Activated CD4-positive, alpha-beta T cell treated with anti-CD3 and anti-CD28 coated beads for 1 hour (primary cell): Measurements from ENCODE around the gene CEP192.
"Not testable (repeated sequence)": the region's sequence is repeated elsewhere in the genome, so short reads cannot be mapped to it uniquely, and the experiment has no call there.

Experiments
- DNase-seq: peaks from one replicate; pipeline ENCODE4 v3.0.0-alpha.2; 2020

Gene CEP192

GRCh38 chr18:12990967-12991820 lies at the start of gene CEP192:
TSS of gene CEP192 (plus strand) at chr18:12991362. CDS start at chr18:12999425, 8,063 bp downstream.
- peak; percentile 96 for DNase-seq

GRCh38 chr18:12943215-12943614 lies 47.9 kb upstream of the CEP192 start:
- DNase-seq: no peak

- no peak for DNase-seq
Observed at GRCh38 chr18:12944709-12945108, 46.5 kb upstream of the CEP192 start.

- no peak for DNase-seq
Observed at GRCh38 chr18:12946549-12947284, 44.4 kb upstream of the CEP192 start.

GRCh38 chr18:12947285-12948049 lies 43.7 kb upstream of the CEP192 start, which contains the start of gene SEH1L:
TSS of gene SEH1L (plus strand) at chr18:12948011. CDS start at chr18:12948122, 111 bp downstream.
- peak; percentile 98 for DNase-seq

- peak; percentile 98 for DNase-seq
Observed at GRCh38 chr18:12948050-12948804, 42.9 kb upstream of the CEP192 start.

GRCh38 chr18:12958478-12958877 lies 32.7 kb upstream of the CEP192 start:
- DNase-seq: no peak

GRCh38 chr18:12960395-12960794 lies 30.8 kb upstream of the CEP192 start:
- DNase-seq: no peak

- DNase-seq: no peak
Observed at GRCh38 chr18:12960853-12961397, 30.2 kb upstream of the CEP192 start.

GRCh38 chr18:12963069-12963468 lies 28.1 kb upstream of the CEP192 start:
- DNase-seq: no peak

- no peak for DNase-seq
Observed at GRCh38 chr18:12968115-12968514, 23.0 kb upstream of the CEP192 start.

GRCh38 chr18:12968619-12969018 lies 22.5 kb upstream of the CEP192 start:
- no peak for DNase-seq

GRCh38 chr18:12973562-12974213 lies 17.5 kb upstream of the CEP192 start:
- DNase-seq: no peak

- no peak for DNase-seq
Observed at GRCh38 chr18:12975488-12975887, 15.7 kb upstream of the CEP192 start.

- DNase-seq: no peak
Observed at GRCh38 chr18:12976305-12976704, 14.9 kb upstream of the CEP192 start.

- DNase-seq: not testable (repeated sequence)
Observed at GRCh38 chr18:12980065-12980464, 11.1 kb upstream of the CEP192 start.

GRCh38 chr18:12989397-12990122 lies 1.6 kb upstream of the CEP192 start:
- DNase-seq: no peak

GRCh38 chr18:12990123-12990475 lies 1.1 kb upstream of the CEP192 start:
- DNase-seq: no peak

GRCh38 chr18:12990641-12990966 lies 558 bp upstream of the CEP192 start:
- no peak for DNase-seq

GRCh38 chr18:12991821-12992179 lies 638 bp downstream of the CEP192 start:
- no peak for DNase-seq

- DNase-seq: no peak
Observed at GRCh38 chr18:12993439-12993838, 2.3 kb downstream of the CEP192 start.
